OCI-LY3 (cell line): Measurements from ENCODE around the gene DNAJC10.
"Not testable (repeated sequence)": the region's sequence is repeated elsewhere in the genome, so short reads cannot be mapped to it uniquely, and the experiment has no call there.

Experiments used
- EZH2phosphoT487 ChIP-seq: fragments of 200-600 bp; shearing (Covaris generic); IDR thresholded peaks from 2 replicates; pipeline ENCODE4 v1.6.1; 2018; ENCODE audit warnings: antibody characterized with exemption, mixed run types, low read depth
- TF ChIP-seq, protein P1 (sequence below): fragments of 200-600, 300-600 bp; sonication (generic); IDR thresholded peaks from 2 replicates; pipeline ENCODE4 v1.5.1; 2014; ENCODE audit warnings: antibody characterized with exemption, low read length, low read depth

DNA sequence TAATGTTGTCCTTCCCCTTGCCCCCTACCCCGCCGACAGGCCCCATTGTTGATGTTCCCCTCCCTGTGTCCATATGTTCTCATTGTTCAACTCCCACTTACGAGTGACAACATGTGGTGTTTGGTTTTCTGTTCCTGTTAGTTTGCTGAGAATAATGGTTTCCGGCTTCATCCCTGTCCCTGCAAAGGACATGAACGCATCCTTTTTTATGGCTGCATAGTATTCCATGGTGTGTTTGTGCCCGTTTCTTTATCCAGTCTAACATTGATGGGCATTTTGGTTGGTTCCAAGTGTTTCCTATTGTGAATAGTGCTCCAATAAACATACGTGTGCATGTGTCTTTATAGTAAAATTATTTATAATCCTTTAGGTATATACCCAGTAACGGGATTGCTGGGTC, 65.0 kb downstream of the DNAJC10 start:
- TF ChIP-seq, protein P1, sequence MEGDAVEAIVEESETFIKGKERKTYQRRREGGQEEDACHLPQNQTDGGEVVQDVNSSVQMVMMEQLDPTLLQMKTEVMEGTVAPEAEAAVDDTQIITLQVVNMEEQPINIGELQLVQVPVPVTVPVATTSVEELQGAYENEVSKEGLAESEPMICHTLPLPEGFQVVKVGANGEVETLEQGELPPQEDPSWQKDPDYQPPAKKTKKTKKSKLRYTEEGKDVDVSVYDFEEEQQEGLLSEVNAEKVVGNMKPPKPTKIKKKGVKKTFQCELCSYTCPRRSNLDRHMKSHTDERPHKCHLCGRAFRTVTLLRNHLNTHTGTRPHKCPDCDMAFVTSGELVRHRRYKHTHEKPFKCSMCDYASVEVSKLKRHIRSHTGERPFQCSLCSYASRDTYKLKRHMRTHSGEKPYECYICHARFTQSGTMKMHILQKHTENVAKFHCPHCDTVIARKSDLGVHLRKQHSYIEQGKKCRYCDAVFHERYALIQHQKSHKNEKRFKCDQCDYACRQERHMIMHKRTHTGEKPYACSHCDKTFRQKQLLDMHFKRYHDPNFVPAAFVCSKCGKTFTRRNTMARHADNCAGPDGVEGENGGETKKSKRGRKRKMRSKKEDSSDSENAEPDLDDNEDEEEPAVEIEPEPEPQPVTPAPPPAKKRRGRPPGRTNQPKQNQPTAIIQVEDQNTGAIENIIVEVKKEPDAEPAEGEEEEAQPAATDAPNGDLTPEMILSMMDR = not testable (repeated sequence)
- not testable (repeated sequence) for TF ChIP-seq EZH2phosphoT487
